ENCODE data around the gene KRTAP10-5.

KRTAP10-5 gene

DNA sequence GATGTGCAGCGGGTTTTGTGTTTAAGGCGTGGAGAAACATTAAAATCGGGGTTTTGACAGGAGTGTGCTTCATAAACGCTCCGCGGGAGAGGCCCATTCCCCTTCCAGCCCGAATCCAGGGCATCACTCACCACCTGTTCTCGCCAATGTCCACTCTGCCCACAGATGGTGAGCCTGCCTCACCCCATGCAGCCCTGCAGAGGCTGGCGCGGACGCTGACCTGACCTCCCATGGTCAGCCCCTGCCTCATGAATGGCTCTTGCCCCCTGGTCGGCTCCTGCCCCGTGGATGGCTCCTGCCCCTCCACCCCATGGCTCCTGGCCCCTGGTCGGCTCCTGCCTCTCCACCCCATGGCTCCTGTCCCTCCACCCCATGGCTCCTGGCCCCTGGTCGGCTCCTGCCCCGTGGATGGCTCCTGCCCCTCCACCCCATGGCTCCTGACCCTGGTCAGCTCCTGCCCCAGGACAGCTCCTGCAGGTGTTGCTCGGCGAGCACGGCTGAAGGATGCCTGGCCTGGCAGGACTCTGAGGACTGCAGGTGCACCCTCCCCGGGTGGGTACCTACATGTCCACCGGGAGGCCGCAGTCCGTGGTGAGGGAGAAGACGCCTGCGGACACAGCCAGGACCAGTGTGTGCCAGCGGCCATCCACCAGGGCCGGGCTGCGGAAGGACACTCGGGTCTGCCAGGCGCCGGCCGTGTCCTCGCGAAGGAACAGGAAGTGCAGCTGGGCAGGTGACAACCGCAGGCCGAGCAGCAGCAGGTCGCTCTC, 47.1 kb downstream of the KRTAP10-5 start:
- DNase-seq (ENCODE audit: low read depth) = no peak
- no peak overlapping the region for H3K4me3 ChIP-seq (replicated peaks; ENCODE audit: low read depth, low read length)
- TF ChIP-seq CTCF (IDR thresholded peaks at IDR 0.05; ENCODE audit: low read length, missing control alignments) = no peak

DNA sequence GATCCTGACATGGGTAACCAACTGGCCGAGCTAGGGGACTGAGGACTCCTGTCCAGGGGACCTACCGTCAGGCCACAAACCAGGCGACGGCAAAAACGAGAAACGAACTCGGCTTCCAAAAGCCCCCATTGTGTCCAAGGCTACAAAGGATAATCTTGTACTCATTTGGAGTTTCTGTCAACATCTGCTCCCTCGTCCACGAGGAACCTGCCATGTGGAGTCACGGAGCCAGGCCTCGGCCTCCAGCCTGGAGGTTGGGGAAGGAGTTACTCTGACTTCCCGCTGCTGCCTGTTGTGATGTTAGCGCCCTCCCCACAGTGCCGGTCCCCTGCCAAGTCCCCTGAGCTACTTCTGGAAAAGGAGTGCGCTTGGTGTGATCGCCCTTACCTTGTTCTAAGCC, 47.7 kb downstream of the KRTAP10-5 start:
- no peak overlapping the region for H3K4me3 ChIP-seq (replicated peaks; ENCODE audit: low read depth, low read length)
- TF ChIP-seq CTCF (IDR thresholded peaks at IDR 0.05; ENCODE audit: low read length, missing control alignments) = no peak
- no peak for DNase-seq (ENCODE audit: low read depth)

DNA sequence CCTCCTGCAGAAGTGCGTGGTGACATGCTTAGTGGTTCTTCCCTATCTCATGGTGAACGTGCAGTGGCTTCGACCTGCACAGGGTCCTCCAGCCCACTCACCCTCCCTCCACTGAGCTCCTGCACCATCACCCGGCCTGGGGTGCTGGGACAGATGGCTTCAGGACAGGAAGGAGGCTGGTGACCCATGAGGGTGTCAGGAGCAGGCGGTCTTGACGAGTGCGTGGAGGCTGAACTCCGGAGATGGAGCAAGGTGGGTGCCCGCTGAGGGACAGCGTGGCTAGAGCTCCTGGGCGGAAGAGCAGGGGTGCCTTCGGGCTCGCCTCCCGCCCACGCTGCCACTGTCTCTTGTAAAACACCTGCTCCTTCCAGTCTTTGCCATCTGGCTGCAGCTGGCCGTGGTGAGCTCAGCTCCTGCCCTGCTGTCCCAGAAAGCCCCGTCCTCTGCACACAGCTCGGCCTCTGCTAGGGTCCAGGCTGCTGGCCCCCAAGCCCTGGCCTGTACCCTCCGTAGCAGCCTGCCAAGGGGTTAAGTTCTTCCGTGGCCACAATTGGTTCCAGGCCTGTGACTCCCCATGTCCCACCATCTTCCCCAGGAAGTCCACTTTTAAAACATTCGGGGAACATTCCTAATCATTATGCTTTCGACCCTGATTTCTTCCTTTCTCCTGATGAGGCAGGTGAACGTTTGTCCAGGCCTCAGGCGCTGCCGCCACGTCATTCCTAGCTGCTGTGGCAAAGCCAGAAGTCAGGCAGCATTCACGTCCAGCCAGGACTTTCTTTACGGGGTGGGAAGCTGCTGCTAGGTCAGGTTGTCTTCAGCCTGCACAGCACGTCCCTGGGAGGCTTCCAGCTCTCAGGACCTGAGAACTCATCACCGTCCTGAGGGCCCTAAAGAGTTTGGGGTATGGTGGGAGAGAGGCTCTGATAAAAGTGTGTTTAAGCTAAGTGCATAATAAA, 48.5 kb downstream of the KRTAP10-5 start:
- no peak for TF ChIP-seq CTCF (IDR thresholded peaks at IDR 0.05; ENCODE audit: low read length, missing control alignments)
- H3K4me3 ChIP-seq (replicated peaks; ENCODE audit: low read depth, low read length) = no peak overlapping the region
- no peak for DNase-seq (ENCODE audit: low read depth)

- DNase-seq (ENCODE audit: low read depth) = no peak
- no peak for TF ChIP-seq CTCF (IDR thresholded peaks at IDR 0.05; ENCODE audit: low read length, missing control alignments)
These were observed 49.4 kb downstream of the KRTAP10-5 start for GRCh38 chr21:44530903-44531605.

DNA sequence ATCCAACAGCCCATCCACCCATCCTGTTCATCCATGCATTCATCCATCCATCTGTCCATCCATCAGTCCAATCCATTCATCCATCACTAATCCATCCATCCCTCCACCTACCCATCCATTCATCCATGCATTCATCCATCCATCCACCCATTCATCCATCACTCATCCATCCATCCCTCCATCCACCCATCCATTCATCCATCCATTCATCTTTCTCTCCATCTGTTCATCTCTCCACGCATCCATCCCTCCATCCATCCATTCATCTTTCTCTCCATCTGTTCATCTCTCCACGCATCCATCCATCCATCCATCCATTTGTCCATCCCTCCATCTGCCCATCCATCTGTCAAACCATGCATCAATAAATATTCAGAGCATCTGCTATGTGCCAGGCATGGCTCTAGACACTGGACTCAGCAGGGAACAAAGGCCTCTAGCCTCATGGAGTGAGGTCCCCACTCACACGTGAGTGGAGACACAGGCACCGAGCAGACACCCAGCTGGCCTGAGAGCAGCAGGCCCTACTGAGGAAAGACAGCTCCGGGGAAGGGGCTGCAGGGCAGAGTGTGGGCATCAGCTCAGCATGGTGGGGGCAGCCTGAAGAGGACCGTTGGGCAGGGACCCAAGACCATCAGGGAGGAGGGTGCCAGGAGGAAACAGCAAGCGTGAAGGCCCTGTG, 50.0 kb downstream of the KRTAP10-5 start:
- TF ChIP-seq CTCF (IDR thresholded peaks at IDR 0.05; ENCODE audit: low read length, missing control alignments) = no peak
- DNase-seq (ENCODE audit: low read depth) = no peak
- H3K4me3 ChIP-seq (replicated peaks; ENCODE audit: low read depth, low read length) = no peak overlapping the region

More at GRCh38 chr21:44530903-44531605, 49.4 kb downstream of the KRTAP10-5 start:
- no peak overlapping the region for H3K4me3 ChIP-seq (replicated peaks; ENCODE audit: low read depth, low read length)

DNA sequence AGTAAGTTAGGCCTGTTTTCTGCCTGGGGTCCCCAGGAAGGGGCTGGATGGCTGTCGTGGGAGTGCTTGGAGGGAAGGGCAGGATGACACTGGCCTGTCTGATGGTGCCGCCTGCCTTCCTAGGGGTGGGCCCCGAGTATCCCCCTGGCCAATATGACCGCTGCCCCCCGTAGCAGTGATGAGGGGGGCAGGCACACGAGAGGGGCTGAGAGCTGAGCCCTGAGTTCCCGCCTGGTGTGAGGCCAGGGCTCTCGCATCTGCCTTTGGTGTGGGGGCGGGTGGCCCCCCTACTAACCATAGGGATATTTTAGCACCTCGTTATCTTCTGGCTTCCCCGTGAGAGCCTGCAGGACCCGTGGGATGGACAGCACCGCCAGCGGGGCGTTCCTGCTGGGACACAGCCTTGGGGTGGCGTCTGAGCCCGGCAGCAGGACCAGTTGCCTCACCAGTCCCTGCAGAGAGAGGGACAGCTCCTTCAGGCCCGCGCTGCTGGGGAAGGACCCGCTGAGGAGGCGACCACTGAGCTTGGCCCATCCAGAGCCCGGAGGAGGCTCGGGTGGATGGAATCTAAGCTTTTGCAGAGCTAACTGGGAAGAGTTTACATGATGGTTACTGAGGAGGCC, 50.8 kb downstream of the KRTAP10-5 start:
- no peak for DNase-seq (ENCODE audit: low read depth)
- TF ChIP-seq CTCF (IDR thresholded peaks at IDR 0.05; ENCODE audit: low read length, missing control alignments) = no peak
- no peak overlapping the region for H3K4me3 ChIP-seq (replicated peaks; ENCODE audit: low read depth, low read length)

All from fibroblast of pulmonary artery (primary cell).